Endodermal cell (in vitro differentiated cells): ENCODE data around the gene ESD. TPM values are rescaled to one million over a fixed set of nuclear protein-coding genes. Genes with fewer than 3 reads are reported as not detected.

Experiments
- DNase-seq: peaks from one replicate; pipeline ENCODE4 v3.0.0-alpha.2; 2017
- H3K27ac ChIP-seq: 2 replicates; pipeline ENCODE4 v1.5.1; 2013; ENCODE audit warnings: mild to moderate bottlenecking, low read depth, low read length, moderate library complexity
- H3K27me3 ChIP-seq: 2 replicates; pipeline ENCODE4 v1.6.1; 2013; ENCODE audit warnings: mild to moderate bottlenecking, low read length, moderate library complexity; ENCODE audit not compliant: insufficient read depth, control insufficient read depth, poor library complexity, severe bottlenecking
- H3K36me3 ChIP-seq: 2 replicates; pipeline ENCODE4 v1.7.0; 2013; ENCODE audit warnings: mild to moderate bottlenecking, low read length, moderate library complexity; ENCODE audit not compliant: control insufficient read depth, insufficient read depth
- H3K4me1 ChIP-seq: one replicate; pipeline ENCODE4 v1.7.0; 2013; ENCODE audit warnings: low read length; ENCODE audit not compliant: control insufficient read depth, insufficient read depth
- H3K4me3 ChIP-seq: 2 replicates; pipeline ENCODE4 v1.5.1; 2013; ENCODE audit warnings: mild to moderate bottlenecking, low read length, moderate library complexity
- H3K9ac ChIP-seq: 2 replicates; pipeline ENCODE4 v1.6.1; 2013; ENCODE audit warnings: mild to moderate bottlenecking, low read length, moderate library complexity; ENCODE audit not compliant: poor library complexity, severe bottlenecking; ENCODE audit errors: extremely low read depth
- H3K9me3 ChIP-seq: 2 replicates; pipeline ENCODE4 v1.6.1; 2013; ENCODE audit warnings: mild to moderate bottlenecking, low read length, moderate library complexity; ENCODE audit not compliant: control insufficient read depth
- H3K27ac Mint-ChIP-seq: 2 replicates; pipeline ENCODE4 v1.8.0; 2020; ENCODE audit warnings: mixed read lengths
- H3K27me3 Mint-ChIP-seq: 2 replicates; pipeline ENCODE4 v1.8.0; 2021; ENCODE audit warnings: mild to moderate bottlenecking, mixed read lengths; ENCODE audit not compliant: insufficient read depth
- H3K36me3 Mint-ChIP-seq: 2 replicates; pipeline ENCODE4 v1.8.0; 2020; ENCODE audit warnings: low read depth, mixed read lengths
- H3K4me1 Mint-ChIP-seq: 2 replicates; pipeline ENCODE4 v1.8.0; 2020; ENCODE audit warnings: mixed read lengths
- H3K4me3 Mint-ChIP-seq: 2 replicates; pipeline ENCODE4 v1.8.0; 2020; ENCODE audit warnings: mild to moderate bottlenecking, moderate library complexity, mixed read lengths
- H3K9me3 Mint-ChIP-seq: 2 replicates; pipeline ENCODE4 v1.8.0; 2020; ENCODE audit warnings: mild to moderate bottlenecking, mixed read lengths
- WGBS, 2 experiments: methylation state at CpG; one replicate each; pipeline versions ENCODE4 v1.1.5 to v1.1.7; 2013; ENCODE audit warnings: missing lambda C conversion rate in 2 of 2, mixed read lengths in 1 of 2; ENCODE audit not compliant: insufficient coverage in 1 of 2, insufficient read length in 1 of 2; 5-methylcytosine and 5-hydroxymethylcytosine counted together
- total RNA-seq, 2 donors: library from RNA; stranded (reverse); fragmentation: NEBNext Ultra II Directional in 1 of 2; extraction: Animal tissue kit (Norgen Biotek cat#: 25700) in 1 of 2; gene quantifications; 2 replicates in 1 of 2; 3 replicates in 1 of 2; pipeline ENCODE4 v1.2.1, GENCODE V29; 2021
- TF ChIP-seq, protein P1 (sequence below): fragments of 200-600 bp; sonication (generic); conservative IDR thresholded peaks from 2 replicates; pipeline ENCODE4 v1.5.0; 2021; ENCODE audit warnings: antibody characterized with exemption, mild to moderate bottlenecking

ESD gene
- total RNA-seq, 2 donors from 2014 or later = 55.5 to 67.7 TPM

DNA sequence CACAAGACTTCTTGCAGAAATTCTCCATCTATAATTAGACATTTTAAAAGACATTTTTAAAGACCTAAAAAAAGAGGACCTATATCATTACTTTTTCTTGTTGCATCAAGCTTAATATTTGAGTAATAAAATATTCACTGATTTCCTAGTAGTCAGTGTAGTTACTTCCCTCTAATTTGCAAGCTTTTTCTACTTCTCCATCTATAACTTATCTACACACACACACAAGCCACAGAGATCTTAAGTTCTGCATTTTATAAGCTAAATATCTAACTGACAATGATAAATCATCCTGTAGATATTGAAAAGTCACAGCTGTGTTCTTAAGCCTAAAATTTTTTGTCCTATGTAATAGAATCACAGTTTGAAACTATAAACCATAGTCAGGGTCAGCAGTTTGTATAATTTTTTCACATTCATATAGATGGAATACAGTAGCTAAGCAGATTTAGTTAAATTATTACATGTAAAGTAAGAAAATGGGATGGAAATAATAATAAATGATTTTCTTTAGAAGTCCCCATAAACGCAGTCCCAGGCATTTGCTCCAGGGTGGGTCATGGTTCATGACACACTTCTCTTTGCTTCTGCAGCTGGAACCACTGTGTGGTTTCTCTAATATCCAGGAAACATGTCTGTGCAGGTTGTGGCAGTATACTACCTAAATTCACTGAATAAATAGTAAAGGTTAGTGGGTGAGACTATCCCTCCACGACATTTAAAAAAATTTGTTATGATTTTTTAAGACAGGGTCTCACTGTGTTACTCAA is 60.2 kb downstream of the ESD start:
- TF ChIP-seq, protein P1, sequence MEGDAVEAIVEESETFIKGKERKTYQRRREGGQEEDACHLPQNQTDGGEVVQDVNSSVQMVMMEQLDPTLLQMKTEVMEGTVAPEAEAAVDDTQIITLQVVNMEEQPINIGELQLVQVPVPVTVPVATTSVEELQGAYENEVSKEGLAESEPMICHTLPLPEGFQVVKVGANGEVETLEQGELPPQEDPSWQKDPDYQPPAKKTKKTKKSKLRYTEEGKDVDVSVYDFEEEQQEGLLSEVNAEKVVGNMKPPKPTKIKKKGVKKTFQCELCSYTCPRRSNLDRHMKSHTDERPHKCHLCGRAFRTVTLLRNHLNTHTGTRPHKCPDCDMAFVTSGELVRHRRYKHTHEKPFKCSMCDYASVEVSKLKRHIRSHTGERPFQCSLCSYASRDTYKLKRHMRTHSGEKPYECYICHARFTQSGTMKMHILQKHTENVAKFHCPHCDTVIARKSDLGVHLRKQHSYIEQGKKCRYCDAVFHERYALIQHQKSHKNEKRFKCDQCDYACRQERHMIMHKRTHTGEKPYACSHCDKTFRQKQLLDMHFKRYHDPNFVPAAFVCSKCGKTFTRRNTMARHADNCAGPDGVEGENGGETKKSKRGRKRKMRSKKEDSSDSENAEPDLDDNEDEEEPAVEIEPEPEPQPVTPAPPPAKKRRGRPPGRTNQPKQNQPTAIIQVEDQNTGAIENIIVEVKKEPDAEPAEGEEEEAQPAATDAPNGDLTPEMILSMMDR = no peak
- no peaks in the 10 kb centered on the region for H3K4me1 Mint-ChIP-seq
- no peaks in the 10 kb centered on the region for H3K27me3 Mint-ChIP-seq
- DNase-seq = no peak
- Histone ChIP-seq H3K4me1 (no peaks in the 10 kb centered on the region), H3K27me3 (no peaks in the 10 kb centered on the region), H3K27ac (no peak overlapping the region), H3K36me3 (peaks cover 2% of the 10 kb centered on the region), H3K4me3 (no peak overlapping the region), H3K9me3 (no peaks in the 10 kb centered on the region), H3K9ac (no peak overlapping the region)
- H3K36me3 Mint-ChIP-seq = peaks cover 1% of the 10 kb centered on the region
- H3K27ac Mint-ChIP-seq = no peak overlapping the region
- 100% methylated on average over 1 to 2 of the region's 2 CpGs for WGBS, 2 experiments
- no peak overlapping the region for H3K4me3 Mint-ChIP-seq
- H3K9me3 Mint-ChIP-seq = no peaks in the 10 kb centered on the region

DNA sequence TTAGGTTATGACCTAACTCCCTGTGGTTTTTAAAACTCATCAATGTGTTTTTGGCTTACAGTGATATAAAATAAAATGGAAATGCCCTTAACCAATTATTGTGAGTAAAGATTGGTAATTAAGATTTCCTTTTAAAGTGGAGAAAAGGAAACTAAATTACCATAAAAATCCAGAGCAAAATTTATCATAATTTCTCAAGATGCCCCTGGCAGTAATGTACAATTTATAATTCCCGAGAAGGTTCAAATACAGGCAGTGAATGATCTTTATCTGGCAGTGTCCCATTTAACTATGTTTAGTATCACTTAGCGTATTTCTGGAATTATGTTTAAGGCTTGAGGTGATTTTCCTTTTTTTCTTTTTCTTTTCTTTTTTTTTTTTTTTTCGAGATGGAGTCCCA is 61.5 kb downstream of the ESD start:
- Mint-ChIP-seq H3K4me3 (no peak overlapping the region), H3K9me3 (no peaks in the 10 kb centered on the region), H3K36me3 (peaks cover 5% of the 10 kb centered on the region), H3K4me1 (no peaks in the 10 kb centered on the region), H3K27me3 (no peaks in the 10 kb centered on the region), H3K27ac (no peak overlapping the region)
- TF ChIP-seq, protein P1 = no peak
- H3K36me3 ChIP-seq = peaks cover 5% of the 10 kb centered on the region
- H3K9me3 ChIP-seq = no peaks in the 10 kb centered on the region
- no peak overlapping the region for H3K4me3 ChIP-seq
- H3K27ac ChIP-seq = no peak overlapping the region
- WGBS, 2 experiments = 98 to 100% methylated on average over 2 to 3 of the region's 3 CpGs
- DNase-seq = no peak
- H3K9ac ChIP-seq = no peak overlapping the region
- no peaks in the 10 kb centered on the region for H3K27me3 ChIP-seq
- H3K4me1 ChIP-seq = no peaks in the 10 kb centered on the region

DNA sequence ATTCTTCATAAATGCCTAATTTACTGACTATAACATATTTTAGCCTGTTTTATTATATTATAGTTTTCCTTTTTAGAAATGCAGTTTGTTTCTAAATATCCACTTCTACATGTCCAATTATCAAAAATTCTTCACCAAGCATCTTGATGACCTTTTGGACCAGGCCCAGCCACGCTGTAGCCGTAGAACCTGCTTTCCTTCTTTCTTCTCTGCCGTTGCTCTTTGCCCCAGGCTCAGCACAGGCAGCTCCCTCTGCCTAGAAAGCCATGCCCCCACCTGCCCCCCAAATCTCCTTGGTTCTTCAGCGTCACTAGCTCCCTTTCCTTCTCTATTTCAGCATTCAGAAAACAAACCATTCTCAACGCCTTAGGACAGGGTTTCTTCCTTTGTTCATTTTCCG is 65.4 kb downstream of the ESD start:
- Mint-ChIP-seq H3K4me1 (no peaks in the 10 kb centered on the region), H3K27me3 (no peaks in the 10 kb centered on the region), H3K4me3 (no peak overlapping the region), H3K36me3 (peaks cover 31% of the 10 kb centered on the region), H3K9me3 (no peaks in the 10 kb centered on the region), H3K27ac (no peak overlapping the region)
- no peak overlapping the region for H3K4me3 ChIP-seq
- H3K4me1 ChIP-seq = no peaks in the 10 kb centered on the region
- H3K27me3 ChIP-seq = no peaks in the 10 kb centered on the region
- TF ChIP-seq, protein P1 = no peak
- 95% methylated on average over 6 of the region's 6 CpGs; no CpG with 5 or more reads in 1 of the 2 experiments for WGBS, 2 experiments
- no peak overlapping the region for H3K27ac ChIP-seq
- H3K9me3 ChIP-seq = no peaks in the 10 kb centered on the region
- no peak overlapping the region for H3K9ac ChIP-seq
- no peak for DNase-seq
- H3K36me3 ChIP-seq = peaks cover 21% of the 10 kb centered on the region
